Measurements from ENCODE around the gene THUMPD3. TPM values are rescaled to one million over a fixed set of nuclear protein-coding genes. Genes with fewer than 3 reads are reported as not detected.

THUMPD3 gene
- total and polyA plus RNA-seq, 9 of the 15 experiments (the other 6 are each of a cell fraction or from before 2014, with no cell fraction given) = 58.3 to 132 (median 113) TPM

- TF ChIP-seq ZBTB12 (CRISPR knock-in tag; IDR thresholded peaks at IDR 0.05) (peak; percentile 14; the same call in 1 of the 2 replicates), NR2C2 (CRISPR knock-in tag; IDR thresholded peaks at IDR 0.05) (no peak), NR2C2 (tag; IDR thresholded peaks at IDR 0.05) (no peak), SMARCE1 (IDR thresholded peaks at IDR 0.05) (peak; percentile 40; the same call in 1 of the 2 replicates), ELF4 (CRISPR knock-in tag; IDR thresholded peaks at IDR 0.05) (peak; percentile 0; the same call in 1 of the 2 replicates), ZFP36 (IDR thresholded peaks at IDR 0.05; ENCODE audit: low read depth, low read length, partially characterized antibody) (peak; percentile 77), PHB (CRISPR knock-in tag; IDR thresholded peaks at IDR 0.05) (0 out of 2 replicates have a peak, but pooled peaks have one; percentile 9), PCBP2 (IDR thresholded peaks at IDR 0.05; ENCODE audit: low read depth, low read length, poor library complexity, severe bottlenecking) (peak; percentile 98), GATAD2B (IDR thresholded peaks at IDR 0.05; ENCODE audit: borderline replicate concordance) (0 out of 2 replicates have a peak, but pooled peaks have one; percentile 84), BDP1 (IDR thresholded peaks at IDR 0.05; ENCODE audit: insufficient read depth, insufficient read length) (no peak), CBX1 (IDR thresholded peaks at IDR 0.05; ENCODE audit: low read depth) (peak; percentile 16; the same call in 1 of the 2 replicates), XRCC5 (IDR thresholded peaks at IDR 0.05; ENCODE audit: low read depth, low read length) (no peak; the same call in 1 of the 2 replicates), ZNF347 (CRISPR knock-in tag; IDR thresholded peaks at IDR 0.05; ENCODE audit: low read depth) (no peak), NEUROD1 (IDR thresholded peaks at IDR 0.05; ENCODE audit: borderline replicate concordance, low read depth, low read length, partially characterized antibody) (no peak), MED1 (CRISPR knock-in tag; IDR thresholded peaks at IDR 0.05; ENCODE audit: borderline replicate concordance) (no peak), ZNF444 (CRISPR knock-in tag; IDR thresholded peaks at IDR 0.05) (0 out of 2 replicates have a peak, but pooled peaks have one; percentile 71), MAZ (CRISPR knock-in tag; conservative IDR thresholded peaks at IDR 0.05 in 1 of 2, IDR thresholded peaks at IDR 0.05 in 1 of 2) (0 out of 4 replicates have a peak, but pooled peaks of 1 of the 2 experiments have one; percentile 2), CEBPG (CRISPR knock-in tag; IDR thresholded peaks at IDR 0.05) (peak; percentile 43; the same call in 1 of the 2 replicates), CEBPG (tag; conservative IDR thresholded peaks at IDR 0.05 in 1 of 2, IDR thresholded peaks at IDR 0.05 in 1 of 2) (peak in 1 of 2 experiments; percentile 80; a peak in 3 of 4 replicates), TAF9B (IDR thresholded peaks at IDR 0.05; ENCODE audit: partially characterized antibody) (peak; percentile 54), TEAD4 (IDR thresholded peaks at IDR 0.05; ENCODE audit: low read length) (peak; percentile 48), TEAD4 (CRISPR knock-in tag; IDR thresholded peaks at IDR 0.05; ENCODE audit: borderline replicate concordance) (no peak), SMAD4 (CRISPR knock-in tag; conservative IDR thresholded peaks at IDR 0.05) (no peak), CREM (IDR thresholded peaks at IDR 0.05; ENCODE audit: low read depth) (peak; percentile 80; the same call in 1 of the 2 replicates), THRB (CRISPR knock-in tag; conservative IDR thresholded peaks at IDR 0.05) (peak; percentile 22), SUPT5H (IDR thresholded peaks at IDR 0.05) (peak; percentile 53), ZFX (CRISPR knock-in tag; IDR thresholded peaks at IDR 0.05) (peak; percentile 97), MNT (conservative IDR thresholded peaks at IDR 0.05) (peak in 1 of 2 experiments; percentile 81)
Observed at GRCh38 chr3:9396301-9396631, 33.4 kb downstream of the THUMPD3 start (continued).
